GM19452 (cell line): ENCODE measurements around the gene GINS2.

Experiments used
- ATAC-seq: cut with Tn5 transposase; IDR thresholded peaks from one replicate; pipeline ENCODE4 v1.9.1; 2021; ENCODE audit not compliant: unreplicated experiment

The GINS2 gene

DNA sequence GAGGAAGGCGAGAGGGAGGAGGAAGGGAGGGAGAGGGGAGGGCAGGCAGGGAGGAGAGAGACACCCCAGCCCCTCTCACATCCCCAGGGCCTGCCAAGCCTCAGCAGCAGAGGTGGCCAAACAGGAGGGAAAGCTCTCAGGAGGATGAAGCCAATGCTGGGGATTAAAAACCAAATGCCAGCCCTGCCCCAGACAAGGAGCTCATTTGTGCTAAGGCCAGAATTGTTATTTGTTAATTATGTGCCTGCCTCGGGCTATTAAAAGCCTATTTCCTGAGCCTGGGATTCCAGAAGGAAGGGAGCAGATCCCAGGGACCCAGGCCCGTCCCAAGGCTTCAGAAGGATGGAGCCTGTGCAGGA lies 27.9 kb upstream of the GINS2 start:
- no peak for ATAC-seq

DNA sequence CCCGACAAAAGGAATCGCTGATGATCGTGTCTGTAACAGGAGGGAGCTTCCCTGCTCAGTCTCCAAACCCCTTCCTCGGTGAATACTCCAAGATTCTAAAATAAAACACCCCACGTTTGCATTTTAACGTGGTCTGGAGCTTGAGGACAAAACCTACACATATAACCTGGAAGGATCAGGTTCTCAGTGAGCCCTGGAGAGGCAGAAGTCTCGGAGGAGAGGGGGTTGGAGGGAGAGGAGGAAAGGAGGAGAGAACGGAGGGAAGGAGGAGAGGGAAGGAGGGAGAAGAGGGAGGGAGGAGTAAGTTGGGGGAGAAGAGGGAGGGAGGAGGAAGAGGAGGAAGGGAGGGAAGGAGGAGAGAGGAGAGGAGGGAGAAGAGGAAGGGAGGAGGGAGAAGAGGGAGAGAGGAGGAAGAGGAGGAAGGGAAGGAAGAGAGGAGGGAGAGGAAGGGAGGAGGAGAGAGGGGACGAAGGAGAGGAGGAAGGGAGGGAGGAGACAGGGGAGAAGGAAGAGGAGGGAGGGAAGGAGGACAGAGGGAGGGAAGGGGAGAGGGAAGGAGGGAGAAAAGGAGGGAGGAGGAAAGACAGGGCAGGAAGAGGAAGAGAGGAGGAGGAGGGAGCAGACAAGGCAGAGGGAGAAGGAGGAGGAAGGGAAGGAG lies 27.4 kb upstream of the GINS2 start:
- ATAC-seq = no peak

DNA sequence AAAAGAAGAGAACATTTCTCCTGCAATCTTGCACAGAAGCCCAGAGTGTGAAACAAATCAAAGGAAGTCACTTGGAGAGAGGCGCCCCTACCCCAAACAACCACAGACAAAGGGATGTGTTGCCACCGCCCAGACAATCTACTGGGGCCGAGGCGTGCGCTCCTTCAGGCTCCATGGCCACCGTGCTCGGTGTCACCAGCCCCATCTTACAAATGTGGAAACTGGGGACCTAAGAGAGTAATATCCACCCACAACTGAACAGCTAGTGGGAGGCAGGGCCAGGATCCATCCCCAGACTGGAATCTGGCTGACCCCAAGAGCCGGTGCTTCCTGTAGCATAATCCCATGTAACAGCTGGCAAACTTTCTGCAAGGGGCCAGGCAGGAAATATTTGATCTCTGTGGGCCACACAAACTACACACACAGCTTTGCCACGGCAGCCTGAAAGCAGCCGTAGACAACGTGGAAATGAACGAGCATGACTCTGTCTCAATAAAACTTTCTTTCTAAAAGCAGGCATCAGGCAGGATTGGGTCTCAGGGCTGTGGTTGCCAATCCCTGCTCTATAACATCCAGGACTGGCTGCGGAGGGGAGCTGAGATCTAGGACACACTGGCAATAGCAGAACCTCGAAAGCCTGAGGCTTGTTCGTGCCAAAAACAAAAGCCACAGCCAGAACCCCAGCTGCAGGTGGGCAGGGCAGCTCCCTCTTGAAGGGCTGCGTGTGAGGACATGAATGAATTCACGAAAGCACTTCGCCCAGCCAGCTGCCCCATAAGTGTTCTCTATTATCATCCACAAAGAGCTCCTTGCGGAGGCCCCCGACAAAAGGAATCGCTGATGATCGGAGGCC lies 26.6 kb upstream of the GINS2 start:
- ATAC-seq = no peak

DNA sequence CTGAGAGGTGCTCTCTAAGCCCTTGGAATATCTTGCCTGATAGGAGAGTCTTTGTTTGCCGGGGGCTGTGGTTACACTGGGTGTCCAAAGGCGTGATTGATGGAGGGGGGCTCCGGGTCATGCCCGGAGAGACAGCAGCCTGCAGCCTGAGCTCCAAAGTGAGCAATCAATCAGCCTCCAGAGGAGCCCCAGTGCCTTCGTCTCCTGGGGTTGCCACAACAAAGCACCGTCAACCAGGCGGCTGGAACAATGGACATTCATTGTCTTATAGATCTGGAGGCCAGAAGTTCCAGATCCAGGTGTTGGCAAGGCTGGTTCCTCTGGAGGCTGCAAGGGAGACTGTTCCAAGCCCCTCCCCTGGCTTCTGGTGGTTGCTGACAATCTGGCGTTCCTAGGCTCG lies 24.0 kb upstream of the GINS2 start:
- ATAC-seq = no peak

DNA sequence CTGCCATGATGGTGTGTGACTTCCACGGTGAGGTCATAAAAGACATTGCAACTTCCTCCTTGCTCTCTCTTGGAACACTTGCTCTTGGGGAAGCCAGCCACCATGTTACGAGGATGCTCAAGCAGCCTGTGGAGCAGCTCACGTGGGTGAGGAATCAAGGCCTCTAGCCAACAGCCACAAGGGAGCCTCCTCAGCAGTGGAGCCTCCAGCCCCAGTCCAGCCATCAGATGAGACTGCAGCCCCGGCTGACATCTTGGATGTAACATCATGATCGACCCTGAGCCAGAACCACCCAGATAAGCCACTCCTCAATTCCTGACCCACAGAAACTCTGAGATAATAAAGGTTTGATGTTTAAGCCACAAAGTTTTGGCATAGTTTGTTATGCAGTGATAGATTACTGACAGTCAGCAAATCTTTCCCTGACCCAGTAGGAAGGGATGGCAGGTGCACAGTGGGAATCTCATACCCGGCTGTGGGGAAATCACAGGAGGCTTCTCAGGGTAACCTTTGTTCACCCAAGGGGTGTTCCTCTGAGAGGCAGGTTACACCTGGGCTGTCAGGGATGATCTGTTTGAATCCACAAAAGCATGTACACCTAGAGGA lies 23.3 kb upstream of the GINS2 start:
- no peak for ATAC-seq

DNA sequence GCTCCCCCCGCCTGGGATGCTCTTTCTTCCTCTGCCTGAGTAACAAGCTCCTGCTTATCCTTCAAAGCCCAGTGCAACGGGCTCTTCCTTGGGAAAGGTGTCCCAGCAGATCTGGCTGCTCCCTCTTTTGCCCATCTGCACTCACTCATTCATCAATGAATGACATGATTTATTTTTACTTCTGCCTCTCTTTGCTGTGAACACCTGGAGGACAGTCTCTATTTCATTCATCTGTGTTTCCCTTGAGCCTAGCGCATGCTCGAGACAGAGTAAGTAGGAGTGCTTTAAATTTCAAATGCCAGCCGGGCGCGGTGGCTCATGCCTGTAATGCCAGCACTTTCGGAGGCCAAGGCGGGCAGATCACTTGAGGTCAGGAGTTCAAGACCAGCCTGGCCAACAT lies 22.0 kb upstream of the GINS2 start:
- ATAC-seq = no peak

DNA sequence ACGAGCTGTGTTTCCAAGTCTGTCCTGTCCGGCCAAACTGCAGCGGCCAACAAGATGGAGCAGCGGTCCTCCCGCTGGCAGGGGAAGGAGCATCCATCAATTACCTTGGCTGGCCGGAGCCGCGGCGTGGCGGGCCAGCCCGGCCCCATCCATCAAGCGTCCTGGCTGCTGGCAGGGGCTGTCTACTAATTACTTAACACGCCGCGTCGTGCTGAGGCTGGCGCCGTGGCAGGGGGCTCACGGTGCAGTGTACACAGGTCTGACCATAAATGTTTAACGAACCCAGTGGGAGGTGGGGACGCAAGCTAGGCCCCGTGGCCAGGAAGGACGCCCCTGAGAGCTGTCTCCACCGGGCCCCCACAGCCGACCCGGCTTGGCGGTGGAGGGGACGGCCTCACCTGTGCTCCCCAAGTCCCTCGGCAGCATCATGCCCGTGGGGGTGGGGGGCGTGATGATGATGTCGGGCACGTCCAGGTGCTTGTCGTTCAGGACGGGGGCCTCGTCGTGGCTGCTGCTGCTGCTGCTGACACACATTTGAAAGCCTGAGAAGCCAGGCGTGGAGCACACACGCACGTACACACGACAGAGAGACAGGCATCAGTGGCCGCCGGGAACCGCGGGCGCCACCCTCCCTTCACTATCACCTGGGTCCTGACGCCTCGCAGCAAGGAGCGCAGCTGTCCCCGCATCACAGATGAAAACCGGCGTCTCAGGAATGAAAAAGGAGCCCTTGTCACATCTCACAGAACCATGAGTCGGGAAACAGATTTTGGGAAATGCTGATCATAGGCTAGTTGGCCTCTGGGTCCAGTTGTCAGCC lies 21.2 kb upstream of the GINS2 start:
- ATAC-seq = no peak

DNA sequence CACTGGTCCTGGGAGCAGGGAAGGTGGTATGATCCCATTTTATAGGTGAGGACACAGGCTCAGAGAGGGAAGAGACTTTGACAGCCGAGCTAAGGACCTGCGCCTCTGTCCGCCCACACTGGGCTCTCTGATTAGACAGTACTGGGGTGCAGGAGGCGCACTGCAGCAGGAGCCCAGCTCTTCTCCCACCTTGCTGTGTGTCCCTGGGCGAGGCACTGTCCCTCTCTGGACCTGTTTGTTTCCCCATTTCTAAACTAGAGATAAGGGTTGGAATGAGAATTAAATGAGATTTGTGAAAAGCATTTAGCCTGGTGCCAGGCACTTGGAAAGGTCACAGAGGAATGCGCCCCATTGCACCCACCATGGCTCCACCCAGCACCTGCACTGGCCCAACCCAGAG lies 19.6 kb upstream of the GINS2 start:
- no peak for ATAC-seq

DNA sequence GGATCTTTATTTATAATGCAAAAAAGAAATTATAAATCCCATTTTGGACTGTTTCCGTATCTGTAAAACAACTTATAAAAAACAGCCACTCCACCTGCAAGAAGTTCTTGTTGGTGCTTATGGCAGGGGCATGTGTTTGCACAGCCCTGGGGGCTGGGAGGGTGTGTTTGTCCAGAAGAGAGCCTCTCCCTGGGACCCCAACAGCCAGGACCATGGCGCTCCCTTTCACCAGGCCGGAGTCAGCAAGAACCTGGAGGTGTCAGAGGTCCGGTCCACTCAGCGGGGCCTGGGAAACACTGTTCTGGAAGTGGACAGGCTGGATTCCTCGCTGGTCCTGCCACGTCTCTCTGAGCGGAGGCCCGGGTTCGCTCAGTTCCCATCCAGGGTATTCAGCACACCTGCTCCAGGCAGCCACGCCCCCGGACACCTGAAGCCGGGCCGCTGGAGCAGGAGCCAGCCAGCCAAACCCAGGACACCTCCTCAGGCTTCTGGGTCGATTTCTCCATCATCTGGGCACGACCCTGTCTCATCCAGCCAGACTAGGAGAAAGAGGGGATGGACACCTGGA lies 18.9 kb upstream of the GINS2 start:
- no peak for ATAC-seq

DNA sequence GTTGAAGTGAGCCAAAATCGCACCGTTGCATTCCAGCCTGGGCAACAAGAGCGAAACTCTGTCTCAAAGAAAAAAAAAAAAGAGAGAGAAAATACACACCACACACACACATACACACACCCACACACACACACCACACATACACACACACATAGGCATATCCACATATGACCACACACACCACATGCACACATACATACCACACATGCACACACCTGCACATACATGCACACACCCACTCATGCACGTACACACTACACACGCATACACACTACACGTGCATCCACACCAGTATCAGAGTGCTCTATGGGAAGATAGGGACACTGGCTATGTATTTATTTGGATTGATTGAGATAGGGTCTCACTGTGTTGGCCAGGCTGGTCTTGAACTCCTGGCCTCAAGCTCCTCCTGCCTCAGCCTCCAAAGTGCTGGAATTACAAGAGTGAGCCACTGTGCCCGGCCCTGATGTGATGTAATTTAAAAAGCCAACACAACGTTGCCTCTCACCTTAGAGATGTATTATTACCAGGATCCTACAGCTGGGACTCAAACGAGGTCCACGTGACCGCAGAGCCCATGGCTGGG lies 17.8 kb upstream of the GINS2 start:
- no peak for ATAC-seq

DNA sequence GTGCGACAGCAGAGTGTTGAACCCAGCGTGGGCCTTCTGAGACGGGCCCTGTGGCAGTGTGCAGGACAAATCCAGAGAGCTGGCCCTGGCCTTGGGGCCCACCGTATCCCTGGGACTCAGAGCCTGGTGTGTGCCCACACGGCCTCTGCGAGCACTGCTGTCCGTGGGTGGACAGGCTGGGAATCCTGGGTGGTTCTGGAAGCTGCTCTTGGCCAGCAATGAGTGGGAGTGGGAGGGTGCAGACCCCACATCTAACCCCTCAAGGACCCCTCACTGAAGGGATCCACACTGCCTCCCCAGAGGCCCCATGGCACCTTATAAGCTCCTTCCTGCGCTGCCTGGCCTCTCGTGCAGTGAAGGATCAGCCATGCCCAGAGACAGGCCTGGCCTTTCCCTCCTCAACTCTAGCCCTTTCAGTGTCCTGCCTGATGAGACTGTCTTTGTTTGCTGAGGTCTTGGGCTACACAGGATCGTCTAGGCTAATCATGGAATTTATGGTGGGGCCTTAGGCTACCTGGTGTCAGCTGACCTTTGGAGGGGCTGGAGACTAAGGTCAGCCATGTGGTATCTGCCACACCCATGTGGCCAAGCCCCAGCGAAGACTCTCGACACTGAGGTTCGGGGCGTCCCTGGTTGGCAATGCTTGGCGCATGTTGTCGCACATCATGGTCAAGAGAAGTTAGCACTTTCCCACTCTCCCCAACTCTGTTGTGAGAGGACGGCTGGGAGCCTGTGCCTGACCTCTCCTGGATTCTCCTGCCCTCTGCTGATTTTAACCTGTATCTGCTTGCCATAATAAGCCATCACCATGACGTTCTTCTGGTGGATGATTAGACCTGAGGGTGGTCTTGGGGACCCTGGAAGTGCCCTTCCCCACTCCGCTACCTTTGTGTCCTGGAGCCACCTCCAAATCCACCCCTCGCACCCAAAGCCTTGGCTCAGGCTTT lies 16.4 kb upstream of the GINS2 start:
- ATAC-seq = no peak

DNA sequence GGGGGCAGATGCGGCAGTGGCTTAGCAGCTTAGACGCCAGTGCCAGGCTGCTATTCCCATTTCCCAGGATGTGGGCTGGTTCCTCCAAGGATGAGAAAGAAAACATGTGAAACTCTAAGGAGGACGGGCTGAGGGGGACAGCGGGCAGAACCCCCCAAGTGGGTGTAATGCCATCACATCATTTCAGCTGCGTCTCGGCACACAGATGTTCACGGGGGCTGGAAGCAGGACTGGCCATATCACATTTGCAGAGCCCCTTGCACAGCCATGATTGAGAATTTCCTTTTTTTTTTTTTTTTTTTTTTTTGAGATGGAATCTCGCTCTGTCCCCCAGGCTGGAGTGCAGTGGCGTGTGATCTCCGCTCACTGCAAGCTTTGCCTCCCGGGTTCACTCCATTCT lies 15.3 kb upstream of the GINS2 start:
- no peak for ATAC-seq

DNA sequence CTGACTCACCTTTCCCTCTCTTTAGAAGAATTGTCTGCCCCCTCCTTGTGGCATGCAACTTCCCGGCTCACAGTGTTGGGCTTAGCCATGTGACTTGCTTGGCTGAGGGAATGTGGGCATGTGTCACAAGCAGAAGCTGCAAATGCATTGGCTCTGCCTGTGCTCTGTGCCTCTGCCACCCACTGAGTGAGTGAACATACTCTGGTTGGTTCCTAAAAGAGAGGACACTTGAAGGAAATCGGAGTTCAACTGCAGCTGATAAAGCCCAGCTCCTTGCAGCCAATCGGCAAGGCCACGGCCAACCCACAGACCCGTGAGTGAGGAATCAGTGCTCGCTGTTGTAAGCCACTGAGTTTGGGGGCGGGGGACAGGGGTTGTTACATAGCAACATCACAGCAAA lies 10.9 kb upstream of the GINS2 start:
- ATAC-seq = no peak

DNA sequence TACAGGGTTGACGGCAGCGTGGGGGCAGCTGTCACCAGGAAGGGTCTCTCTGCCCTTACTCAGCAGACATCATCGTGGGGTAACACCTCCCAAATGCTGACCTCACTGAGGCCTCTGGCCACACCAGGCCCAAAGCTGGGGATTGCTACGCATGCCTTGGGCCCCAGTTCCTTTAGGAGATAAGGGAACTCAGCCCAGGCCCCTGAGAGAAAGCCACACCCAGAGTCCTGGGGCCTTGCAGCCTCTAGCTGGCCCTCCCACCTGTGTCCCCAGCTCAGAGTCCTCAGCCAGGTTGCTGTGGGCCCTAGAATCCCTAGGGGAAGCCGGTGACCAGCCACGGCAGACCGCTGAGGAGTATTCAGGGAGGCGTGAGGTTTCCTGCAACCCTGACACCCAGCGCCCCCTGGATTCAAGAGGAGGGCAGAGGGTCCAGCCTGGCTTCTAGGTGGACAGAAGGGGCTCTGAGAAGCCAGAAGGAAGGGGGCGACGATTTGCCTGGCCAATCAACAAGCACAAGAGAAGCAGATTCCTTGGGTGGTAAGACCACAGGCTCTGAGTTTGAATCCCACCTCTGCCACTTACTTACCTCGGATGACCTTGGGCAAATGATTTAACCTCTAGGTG lies 10.3 kb upstream of the GINS2 start:
- ATAC-seq = no peak

DNA sequence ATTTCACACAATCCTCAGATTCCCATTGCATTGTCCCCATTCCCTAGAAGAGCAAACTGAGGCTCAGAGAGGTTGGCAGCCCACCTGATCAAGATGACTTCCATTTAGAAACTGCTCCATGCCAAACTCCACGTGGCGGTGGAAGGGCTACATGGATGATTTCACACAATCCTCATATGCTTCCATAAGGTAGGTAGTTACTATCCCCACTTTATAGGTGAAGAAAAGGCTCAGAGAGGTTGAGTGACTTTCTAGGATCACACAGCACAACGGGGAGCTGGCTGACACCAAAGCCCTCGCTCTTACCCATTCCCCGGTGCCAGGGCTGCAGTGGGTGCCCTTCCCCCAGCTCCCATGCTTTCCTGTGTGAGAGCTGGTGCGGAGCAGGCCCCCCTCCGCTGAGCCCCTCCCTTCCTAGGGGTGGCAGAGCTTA lies 9.7 kb upstream of the GINS2 start:
- no peak for ATAC-seq

DNA sequence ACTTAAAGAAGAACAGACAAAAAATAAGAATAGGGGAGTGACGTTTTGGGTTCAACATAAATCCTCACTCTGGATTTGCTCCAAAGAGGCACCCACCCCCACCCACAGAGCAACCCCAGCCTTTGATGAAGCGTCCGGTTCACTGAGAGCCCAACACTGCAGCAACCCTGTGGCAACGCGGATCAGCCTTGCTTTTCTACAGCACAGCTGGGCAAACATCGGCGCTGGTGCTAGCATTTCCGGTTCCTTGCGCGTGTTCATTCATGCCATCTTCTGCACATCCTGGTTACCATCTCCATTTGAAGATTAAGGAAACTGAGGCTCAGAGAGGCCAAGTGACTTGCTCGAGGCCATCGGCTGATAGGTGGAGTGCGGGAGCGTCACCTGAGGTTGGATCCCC lies 8.7 kb upstream of the GINS2 start:
- ATAC-seq = no peak

DNA sequence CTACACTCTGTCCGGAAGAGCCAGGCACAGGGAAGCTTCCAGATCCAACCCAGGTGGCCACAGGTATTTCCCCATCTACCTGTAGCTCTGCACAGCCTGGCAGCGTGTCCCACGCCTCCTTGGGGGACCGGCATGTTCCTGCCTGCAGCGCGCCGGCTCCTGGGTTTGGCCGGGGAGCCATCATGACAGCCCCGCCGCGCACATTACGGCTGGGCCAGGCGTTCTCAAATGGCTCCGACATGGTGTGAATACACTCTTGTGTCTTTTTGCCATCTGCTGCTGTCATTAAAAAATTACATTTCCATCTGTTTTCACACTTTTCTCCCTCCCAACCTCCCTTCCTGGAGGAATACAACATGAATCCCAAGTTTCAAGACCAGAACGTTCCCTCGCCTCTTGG lies 8.0 kb upstream of the GINS2 start:
- no peak for ATAC-seq

DNA sequence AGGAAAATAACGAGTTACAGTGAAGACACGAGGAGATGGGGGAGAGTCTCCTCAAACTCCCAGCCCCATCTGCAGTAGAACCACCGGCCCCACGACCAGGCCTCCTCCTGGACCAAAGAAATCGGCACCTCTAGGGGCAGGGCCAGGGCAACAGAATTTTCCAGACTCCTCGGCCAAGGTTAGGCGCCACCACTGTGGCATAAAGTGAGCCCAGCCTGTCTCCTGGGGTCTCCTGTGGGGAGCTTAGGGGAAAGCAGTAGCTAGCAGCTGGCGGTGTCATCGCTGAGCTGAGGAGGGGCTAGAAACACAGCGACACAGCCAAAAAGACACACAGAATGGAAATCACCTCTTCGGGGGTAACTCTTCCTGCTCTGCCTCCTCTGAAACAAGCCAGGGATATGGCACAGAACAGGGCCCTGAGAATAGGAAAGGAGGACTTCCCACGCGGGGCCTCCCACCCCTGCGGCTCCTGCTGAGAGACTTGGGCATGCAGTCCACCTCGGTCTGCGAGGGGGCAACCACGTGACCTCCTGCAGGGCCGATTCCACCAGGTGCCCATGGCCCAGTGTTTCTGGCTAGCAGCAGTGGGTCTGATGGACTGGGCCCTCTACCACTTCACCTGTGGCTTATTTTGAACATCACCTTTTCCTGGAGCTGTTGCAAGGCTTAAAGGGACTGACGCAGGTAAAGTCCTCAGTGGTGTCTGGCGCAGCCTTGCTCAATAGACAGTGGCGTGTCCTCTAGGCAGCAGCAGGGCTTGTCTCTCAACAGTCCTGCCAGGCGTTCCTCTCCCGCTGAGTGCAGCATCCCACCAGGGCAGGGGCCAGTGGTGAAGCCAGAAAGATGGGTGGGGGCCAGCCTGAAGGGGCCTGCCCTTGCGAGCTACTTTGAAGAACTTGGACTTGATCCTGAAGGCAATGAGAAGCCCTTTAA lies 6.7 kb upstream of the GINS2 start:
- ATAC-seq = no peak
